HG03432 (cell line): ENCODE data around the gene NIPAL3.

Experiments
- ATAC-seq: cut with Tn5 transposase; IDR thresholded peaks from one replicate; pipeline ENCODE4 v1.9.1; 2021; ENCODE audit warnings: mild to moderate bottlenecking, moderate library complexity; ENCODE audit not compliant: unreplicated experiment

NIPAL3 gene

DNA sequence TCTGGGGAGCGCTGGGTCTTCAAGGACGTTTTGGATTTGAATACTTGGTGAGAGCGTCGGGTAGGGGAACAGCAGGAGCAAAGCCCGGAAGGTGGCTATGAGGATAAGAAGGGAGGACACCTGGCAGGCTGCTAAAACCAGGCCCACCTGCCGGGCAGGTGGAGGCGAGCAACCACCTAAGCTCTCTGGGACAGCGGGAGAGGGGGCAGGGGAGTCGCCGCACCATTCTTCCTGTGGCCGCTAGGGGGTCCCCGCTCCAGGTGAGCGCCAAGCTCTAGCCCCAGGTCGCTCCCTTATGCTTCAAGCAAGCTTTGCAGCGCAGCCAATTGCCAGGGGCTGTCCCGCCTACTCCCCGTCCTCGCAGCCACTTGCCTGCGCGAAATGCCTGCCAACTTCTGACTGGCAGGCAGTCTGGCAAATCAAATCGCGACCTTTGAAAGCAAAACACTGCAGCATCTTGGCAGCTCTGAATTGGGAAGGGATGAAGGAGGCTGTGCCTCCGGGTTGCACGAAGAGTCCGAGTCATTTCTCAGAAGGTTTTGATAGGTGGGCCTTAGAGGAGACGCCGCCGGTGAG lies at the start of gene NIPAL3:
Gene NIPAL3 (plus strand): TSS at position 469 of the 576 bp plus-strand sequence. CDS start 3,746 bp downstream, outside the sequence.
- peak; percentile 92 for ATAC-seq

- no peak for ATAC-seq
These were observed 48.9 kb upstream of the NIPAL3 start for GRCh38 chr1:24366707-24367106.

DNA sequence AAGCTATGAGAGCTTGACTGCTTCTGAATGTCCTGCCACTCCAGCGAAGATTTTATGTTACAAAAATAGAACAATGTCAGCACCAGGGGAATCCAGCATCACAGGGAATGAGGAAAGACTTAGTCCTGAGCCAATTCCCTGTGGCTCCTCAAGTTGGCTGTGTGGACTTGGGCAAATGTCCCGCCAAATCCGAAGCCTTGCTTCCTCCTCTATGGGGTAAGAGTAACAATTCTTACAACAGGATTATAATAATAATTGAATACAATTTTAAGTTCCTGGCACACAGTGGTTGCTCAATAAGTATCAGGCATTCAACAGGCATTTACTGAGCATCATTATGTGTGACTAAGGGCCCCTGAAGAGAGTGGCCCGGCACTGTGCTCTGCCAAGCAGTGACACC lies 46.4 kb upstream of the NIPAL3 start:
- ATAC-seq = no peak

DNA sequence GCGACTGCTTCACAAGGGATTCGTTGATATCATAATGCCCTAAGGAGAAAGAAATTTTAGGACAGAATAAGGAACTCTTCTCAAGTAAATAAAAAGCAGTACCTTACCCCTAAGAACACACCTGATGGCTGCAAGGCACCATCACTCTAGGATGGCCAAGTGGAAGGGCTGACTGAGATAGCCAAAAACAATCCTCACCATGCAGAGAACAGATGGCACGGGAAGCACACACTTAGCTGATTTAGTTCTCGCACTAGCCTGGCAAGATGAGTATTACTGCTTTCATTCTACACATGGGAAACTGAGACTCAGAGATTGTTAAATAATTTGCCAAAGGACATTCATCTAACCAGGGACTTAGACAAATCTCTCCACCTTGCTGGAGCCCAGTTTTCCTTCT lies 45.8 kb upstream of the NIPAL3 start:
- ATAC-seq = no peak

GRCh38 chr1:24373044-24373443 lies 42.6 kb upstream of the NIPAL3 start:
- no peak for ATAC-seq

DNA sequence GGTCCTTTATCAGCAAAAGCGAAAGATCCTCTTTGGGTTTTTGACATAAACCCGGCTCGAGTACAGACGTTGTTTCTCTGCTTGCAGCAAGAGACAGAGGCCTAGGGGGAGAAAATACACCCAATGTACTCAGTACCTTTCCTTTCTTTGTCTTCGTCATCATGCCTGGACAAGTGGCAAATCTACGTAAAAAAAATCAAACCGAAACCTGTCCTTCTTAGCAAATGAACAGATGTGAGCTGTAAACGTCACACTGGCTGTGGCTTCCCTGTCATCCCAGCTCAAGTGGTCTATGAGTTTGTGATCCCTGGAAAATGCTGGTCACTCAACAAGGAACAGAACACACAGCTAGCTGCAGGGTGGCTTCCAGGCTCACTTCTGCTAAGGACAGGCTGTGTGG lies 41.9 kb upstream of the NIPAL3 start:
- no peak for ATAC-seq

DNA sequence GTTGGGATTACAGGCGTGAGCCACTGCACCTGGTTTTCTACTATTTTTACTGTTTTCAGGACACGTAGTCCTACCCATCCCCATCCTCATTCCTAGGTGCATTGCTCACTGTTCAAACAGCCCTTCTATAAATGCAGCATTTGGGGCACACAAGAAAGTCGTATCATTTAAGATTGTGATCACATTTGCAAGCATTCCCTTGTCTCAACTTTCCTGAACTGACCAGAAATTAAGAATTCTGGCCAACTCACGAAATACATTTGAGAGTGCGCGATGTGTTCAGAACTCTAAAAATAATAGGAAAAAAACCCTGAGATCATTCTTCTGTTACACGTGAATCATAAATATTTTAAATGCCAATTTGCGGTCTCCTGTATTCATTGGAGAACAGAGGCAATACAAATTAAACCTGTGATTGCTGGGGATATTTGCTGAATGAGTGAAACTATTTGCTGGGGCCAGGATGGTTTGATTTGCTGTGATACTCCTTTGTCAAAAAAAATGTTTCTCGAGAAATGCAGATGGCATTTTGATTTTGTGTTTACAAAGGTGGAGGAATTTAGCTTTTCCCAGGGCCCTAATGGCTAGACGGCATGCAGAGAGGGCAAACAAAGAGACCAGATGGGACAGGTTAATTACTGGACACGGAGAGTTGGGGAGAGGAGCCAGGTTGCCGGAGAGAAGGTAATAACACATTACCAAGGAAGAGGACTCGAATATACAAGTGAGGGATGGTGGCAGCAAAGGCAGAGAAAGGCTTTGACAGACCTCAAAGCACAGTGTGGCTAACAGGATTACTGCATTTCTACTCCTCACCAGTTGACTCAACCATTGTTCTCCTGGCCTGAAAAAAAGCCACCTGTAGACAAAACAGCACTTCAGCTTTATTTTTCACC lies 40.5 kb upstream of the NIPAL3 start:
- no peak for ATAC-seq

- no peak for ATAC-seq
These were observed 35.8 kb upstream of the NIPAL3 start for GRCh38 chr1:24379733-24380315.

DNA sequence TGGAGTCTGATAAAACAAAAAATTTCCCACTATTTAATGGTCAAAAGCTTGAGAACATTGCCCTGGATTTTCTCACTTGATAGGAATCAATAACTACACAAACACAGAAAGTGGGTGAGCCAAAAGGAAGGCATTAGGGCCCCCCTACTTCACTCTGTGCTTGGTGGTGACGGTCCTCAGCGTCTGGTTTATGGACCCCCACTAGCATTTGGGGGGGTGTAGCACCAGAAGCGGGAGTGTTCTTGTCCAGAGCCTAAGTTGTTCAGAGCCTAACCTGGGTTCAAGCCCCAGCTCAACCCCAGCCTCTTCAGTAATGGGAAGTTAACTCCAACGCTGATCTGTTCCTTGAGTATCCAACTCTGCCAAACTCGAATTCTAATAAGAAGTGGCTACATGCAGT lies 35.1 kb upstream of the NIPAL3 start:
- no peak for ATAC-seq

- ATAC-seq = no peak
These were observed 34.3 kb upstream of the NIPAL3 start for GRCh38 chr1:24381256-24381655.

GRCh38 chr1:24382165-24382577 lies 33.4 kb upstream of the NIPAL3 start:
- no peak for ATAC-seq

DNA sequence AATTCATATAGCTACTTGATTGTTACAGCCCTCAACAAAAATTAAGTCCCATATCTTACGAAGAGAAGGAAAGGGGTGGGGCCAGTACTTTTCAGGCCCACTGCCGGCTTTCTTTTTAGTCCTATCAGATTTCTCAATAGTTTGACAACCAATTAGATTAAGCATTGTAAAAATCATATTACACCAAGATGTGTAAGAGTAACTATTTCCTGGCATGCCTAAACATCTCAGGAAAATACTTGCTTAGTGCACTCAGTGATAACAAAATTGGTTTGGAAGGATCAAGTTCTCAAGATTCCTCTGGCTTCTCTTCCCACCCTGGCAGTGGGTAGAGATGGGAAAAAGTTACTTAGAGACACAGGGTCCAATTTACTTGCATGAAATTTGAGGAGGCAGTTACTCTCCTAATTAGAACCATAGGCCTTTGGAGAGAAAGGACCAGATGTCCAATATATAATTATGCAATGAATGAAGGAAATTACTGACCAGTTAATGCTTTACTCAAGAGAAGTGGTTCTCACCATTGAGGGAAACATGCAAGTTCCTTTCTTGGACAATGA lies 32.1 kb upstream of the NIPAL3 start:
- no peak for ATAC-seq

DNA sequence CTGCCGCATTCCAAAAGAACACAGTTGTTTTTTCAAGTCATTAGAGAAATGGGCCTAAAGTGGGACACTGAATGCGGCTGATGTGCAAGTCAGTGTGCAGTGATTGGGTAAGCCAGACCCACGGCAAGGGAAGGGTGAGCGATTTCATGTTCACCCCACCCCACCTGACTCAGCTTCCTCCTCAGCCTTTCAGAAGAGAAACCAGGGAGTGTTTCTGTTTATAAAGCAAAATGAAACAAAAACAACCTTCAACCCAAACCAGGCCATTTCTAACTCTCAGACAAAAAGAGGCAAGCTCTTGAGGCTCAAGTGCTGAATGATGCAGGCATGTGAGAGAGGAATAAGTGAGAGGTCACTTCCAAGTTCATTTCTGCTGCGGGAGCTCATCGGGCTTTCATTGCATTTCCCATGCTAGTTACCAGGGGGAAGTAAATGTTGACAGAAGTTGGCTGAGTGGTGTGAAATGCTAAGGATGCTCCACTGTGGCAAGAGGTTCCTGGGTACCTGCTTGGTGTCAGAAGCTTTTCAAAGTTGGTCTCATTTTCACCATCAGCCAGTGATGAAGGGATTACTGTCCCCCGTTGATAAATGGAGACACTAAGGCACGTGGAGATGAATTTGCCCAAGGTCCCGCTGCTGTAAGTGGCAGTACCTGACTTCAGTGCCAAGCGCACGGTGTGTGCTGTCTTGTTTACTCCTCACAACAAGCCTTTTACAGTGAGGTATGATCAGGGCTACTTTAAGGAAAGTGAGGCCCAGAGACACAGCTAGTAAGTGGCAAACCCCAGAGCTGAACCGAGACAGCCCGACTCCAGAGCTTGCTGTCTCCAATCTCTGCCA lies 31.1 kb upstream of the NIPAL3 start:
- ATAC-seq = peak; percentile 67

GRCh38 chr1:24385160-24385940 lies 30.3 kb upstream of the NIPAL3 start:
- ATAC-seq = no peak

DNA sequence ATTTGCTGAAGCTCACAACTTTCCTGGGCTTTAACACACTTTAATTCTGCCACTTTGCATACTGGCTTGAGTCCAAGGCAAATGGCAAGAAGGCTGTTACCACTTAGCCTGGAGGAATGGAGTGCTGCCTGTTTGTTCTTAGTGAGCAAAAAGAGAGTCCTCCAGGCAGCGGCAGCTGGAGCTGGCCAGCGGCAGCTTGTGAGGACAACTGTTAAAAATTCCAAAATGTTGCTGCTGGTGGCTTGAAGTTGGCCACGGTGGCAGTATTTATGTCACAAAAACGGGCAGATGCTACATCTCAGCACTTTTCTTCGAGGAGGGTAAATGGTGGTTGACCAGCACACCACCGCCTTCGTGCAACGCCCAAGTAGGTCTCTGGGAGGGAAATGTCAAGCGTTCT lies 29.4 kb upstream of the NIPAL3 start:
- no peak for ATAC-seq

- ATAC-seq = no peak
These were observed 28.7 kb upstream of the NIPAL3 start for GRCh38 chr1:24386931-24387330.

GRCh38 chr1:24387636-24388175 lies 27.9 kb upstream of the NIPAL3 start:
- no peak for ATAC-seq

- ATAC-seq = no peak
These were observed 27.2 kb upstream of the NIPAL3 start for GRCh38 chr1:24388331-24388885.

GRCh38 chr1:24389231-24389678 lies 26.3 kb upstream of the NIPAL3 start:
- no peak for ATAC-seq
